WTC11 (cell line): Measurements from ENCODE around the gene ELOVL1. TPM values are rescaled to one million over a fixed set of nuclear protein-coding genes. Genes with fewer than 3 reads are reported as not detected.

ENCODE experiments used
- CBFB ChIP-seq: sonication (generic); formaldehyde crosslinking; IDR thresholded peaks from 2 replicates; pipeline ENCODE4 v1.8.1; 2022; ENCODE audit warnings: mild to moderate bottlenecking, low read depth, missing genetic modification reagents
- ETV6 ChIP-seq: sonication (generic); formaldehyde crosslinking; IDR thresholded peaks from 2 replicates; pipeline ENCODE4 v1.8.1; 2022; ENCODE audit warnings: mild to moderate bottlenecking, missing genetic modification reagents
- GRHL2 ChIP-seq: fragments of 250-450 bp; sonication (Bioruptor Pico); IDR thresholded peaks from 2 replicates; pipeline ENCODE4 v1.8.0; 2022; ENCODE audit warnings: mild to moderate bottlenecking, moderate library complexity; ENCODE audit not compliant: insufficient replicate concordance, severe bottlenecking
- IRF2 ChIP-seq: sonication (generic); formaldehyde crosslinking; IDR thresholded peaks from 2 replicates; pipeline ENCODE4 v1.8.0; 2022; ENCODE audit warnings: low read depth, missing genetic modification reagents, borderline replicate concordance
- JAZF1 ChIP-seq: fragments of 250-450 bp; sonication (Bioruptor Pico); IDR thresholded peaks from 2 replicates; pipeline ENCODE4 v1.9.0; 2021; ENCODE audit warnings: moderate library complexity, mild to moderate bottlenecking, inconsistent platforms
- NR2C2 ChIP-seq: sonication (generic); formaldehyde crosslinking; IDR thresholded peaks from 2 replicates; pipeline ENCODE4 v1.8.0; 2022; ENCODE audit warnings: mild to moderate bottlenecking, missing genetic modification reagents
- TEAD4 ChIP-seq: sonication (generic); formaldehyde crosslinking; IDR thresholded peaks from 2 replicates; pipeline ENCODE4 v1.8.0; 2022; ENCODE audit warnings: mild to moderate bottlenecking, missing genetic modification reagents
- ZNF219 ChIP-seq: sonication (generic); formaldehyde crosslinking; IDR thresholded peaks from 2 replicates; pipeline ENCODE4 v1.8.0; 2023; ENCODE audit warnings: missing genetic modification reagents, mild to moderate bottlenecking, borderline replicate concordance
- ZNF232 ChIP-seq: sonication (generic); formaldehyde crosslinking; IDR thresholded peaks from 2 replicates; pipeline ENCODE4 v1.8.0; 2022; ENCODE audit warnings: mild to moderate bottlenecking, missing genetic modification reagents
- ZNF263 ChIP-seq: sonication (generic); formaldehyde crosslinking; IDR thresholded peaks from 2 replicates; pipeline ENCODE4 v1.8.1; 2022; ENCODE audit warnings: low read depth, mild to moderate bottlenecking, moderate library complexity, missing genetic modification reagents
- ZNF671 ChIP-seq: fragments of 250-450 bp; sonication (Bioruptor Pico); IDR thresholded peaks from 2 replicates; pipeline ENCODE4 v1.8.0; 2021; ENCODE audit warnings: mild to moderate bottlenecking
- total RNA-seq: library from RNA; stranded (reverse); gene quantifications from 3 replicates; pipeline ENCODE4 v1.2.3, GENCODE V29; 2021
- TF ChIP-seq, protein P1 (sequence below): sonication (generic); formaldehyde crosslinking; IDR thresholded peaks from 2 replicates; pipeline ENCODE4 v1.8.1; 2023; ENCODE audit warnings: mild to moderate bottlenecking, missing genetic modification reagents, borderline replicate concordance
- TF ChIP-seq, protein P2 (sequence below): fragments of 200-600 bp; IDR thresholded peaks from 2 replicates; pipeline ENCODE4 v1.8.0; 2022; ENCODE audit warnings: antibody characterized with exemption
- TF ChIP-seq, protein P3 (sequence below): fragments of 250-450 bp; sonication (Bioruptor Pico); IDR thresholded peaks from 2 replicates; pipeline ENCODE4 v1.9.0; 2021; ENCODE audit warnings: moderate library complexity, mild to moderate bottlenecking, inconsistent platforms, borderline replicate concordance
- TF ChIP-seq, protein P4 (sequence below): sonication (generic); formaldehyde crosslinking; conservative IDR thresholded peaks from 2 replicates; pipeline ENCODE4 v1.8.1; 2022; ENCODE audit warnings: mild to moderate bottlenecking, missing genetic modification reagents
- TF ChIP-seq, protein P5 (sequence below): sonication (generic); formaldehyde crosslinking; IDR thresholded peaks from 2 replicates; pipeline ENCODE4 v1.8.1; 2022; ENCODE audit warnings: mild to moderate bottlenecking, moderate library complexity, missing genetic modification reagents
- TF ChIP-seq, protein P6 (sequence below): sonication (generic); formaldehyde crosslinking; IDR thresholded peaks from 2 replicates; pipeline ENCODE4 v1.8.0; 2023; ENCODE audit warnings: mild to moderate bottlenecking, missing genetic modification reagents

ELOVL1 gene
- total RNA-seq, 1 experiment from 2014 or later: 26.6 TPM

DNA sequence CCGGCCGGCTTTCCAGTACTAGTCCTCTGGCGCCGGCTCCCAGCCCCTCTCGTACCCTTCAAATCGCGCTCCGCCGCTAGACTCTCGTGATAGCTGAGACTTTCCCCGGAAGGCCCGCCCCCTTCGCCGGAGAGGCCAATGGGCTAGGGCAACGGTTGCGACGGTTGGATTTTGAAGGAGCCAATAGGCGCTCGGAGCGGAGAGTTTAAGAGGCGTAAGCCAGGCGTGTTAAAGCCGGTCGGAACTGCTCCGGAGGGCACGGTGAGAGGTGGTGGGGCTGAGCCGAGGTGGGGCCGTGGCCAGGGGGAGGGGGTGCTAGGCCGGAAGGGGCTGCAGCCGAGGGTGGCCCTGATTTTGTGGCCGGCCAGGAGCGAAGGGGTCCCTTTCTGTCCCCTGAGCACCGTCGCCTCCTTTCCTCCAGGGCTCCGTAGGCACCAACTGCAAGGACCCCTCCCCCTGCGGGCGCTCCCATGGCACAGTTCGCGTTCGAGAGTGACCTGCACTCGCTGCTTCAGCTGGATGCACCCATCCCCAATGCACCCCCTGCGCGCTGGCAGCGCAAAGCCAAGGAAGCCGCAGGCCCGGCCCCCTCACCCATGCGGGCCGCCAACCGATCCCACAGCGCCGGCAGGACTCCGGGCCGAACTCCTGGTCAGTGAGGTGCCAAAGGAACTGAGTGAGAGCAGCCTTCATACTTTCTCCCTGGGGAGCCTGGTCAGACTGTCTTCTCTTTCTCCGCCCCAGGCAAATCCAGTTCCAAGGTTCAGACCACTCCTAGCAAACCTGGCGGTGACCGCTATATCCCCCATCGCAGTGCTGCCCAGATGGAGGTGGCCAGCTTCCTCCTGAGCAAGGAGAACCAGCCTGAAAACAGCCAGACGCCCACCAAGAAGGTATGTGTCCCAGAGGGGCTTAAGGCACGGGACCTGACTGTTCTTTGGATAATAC, 8.8 kb downstream of the ELOVL1 start, which contains the start of gene CDC20 (continued):
- no peak for TF ChIP-seq JAZF1
- TF ChIP-seq GRHL2 (CRISPR knock-in tag): no peak
- TF ChIP-seq, protein P1, sequence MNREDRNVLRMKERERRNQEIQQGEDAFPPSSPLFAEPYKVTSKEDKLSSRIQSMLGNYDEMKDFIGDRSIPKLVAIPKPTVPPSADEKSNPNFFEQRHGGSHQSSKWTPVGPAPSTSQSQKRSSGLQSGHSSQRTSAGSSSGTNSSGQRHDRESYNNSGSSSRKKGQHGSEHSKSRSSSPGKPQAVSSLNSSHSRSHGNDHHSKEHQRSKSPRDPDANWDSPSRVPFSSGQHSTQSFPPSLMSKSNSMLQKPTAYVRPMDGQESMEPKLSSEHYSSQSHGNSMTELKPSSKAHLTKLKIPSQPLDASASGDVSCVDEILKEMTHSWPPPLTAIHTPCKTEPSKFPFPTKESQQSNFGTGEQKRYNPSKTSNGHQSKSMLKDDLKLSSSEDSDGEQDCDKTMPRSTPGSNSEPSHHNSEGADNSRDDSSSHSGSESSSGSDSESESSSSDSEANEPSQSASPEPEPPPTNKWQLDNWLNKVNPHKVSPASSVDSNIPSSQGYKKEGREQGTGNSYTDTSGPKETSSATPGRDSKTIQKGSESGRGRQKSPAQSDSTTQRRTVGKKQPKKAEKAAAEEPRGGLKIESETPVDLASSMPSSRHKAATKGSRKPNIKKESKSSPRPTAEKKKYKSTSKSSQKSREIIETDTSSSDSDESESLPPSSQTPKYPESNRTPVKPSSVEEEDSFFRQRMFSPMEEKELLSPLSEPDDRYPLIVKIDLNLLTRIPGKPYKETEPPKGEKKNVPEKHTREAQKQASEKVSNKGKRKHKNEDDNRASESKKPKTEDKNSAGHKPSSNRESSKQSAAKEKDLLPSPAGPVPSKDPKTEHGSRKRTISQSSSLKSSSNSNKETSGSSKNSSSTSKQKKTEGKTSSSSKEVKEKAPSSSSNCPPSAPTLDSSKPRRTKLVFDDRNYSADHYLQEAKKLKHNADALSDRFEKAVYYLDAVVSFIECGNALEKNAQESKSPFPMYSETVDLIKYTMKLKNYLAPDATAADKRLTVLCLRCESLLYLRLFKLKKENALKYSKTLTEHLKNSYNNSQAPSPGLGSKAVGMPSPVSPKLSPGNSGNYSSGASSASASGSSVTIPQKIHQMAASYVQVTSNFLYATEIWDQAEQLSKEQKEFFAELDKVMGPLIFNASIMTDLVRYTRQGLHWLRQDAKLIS: peak; percentile 48; the same call in 1 of the 2 replicates
- TF ChIP-seq, protein P2, sequence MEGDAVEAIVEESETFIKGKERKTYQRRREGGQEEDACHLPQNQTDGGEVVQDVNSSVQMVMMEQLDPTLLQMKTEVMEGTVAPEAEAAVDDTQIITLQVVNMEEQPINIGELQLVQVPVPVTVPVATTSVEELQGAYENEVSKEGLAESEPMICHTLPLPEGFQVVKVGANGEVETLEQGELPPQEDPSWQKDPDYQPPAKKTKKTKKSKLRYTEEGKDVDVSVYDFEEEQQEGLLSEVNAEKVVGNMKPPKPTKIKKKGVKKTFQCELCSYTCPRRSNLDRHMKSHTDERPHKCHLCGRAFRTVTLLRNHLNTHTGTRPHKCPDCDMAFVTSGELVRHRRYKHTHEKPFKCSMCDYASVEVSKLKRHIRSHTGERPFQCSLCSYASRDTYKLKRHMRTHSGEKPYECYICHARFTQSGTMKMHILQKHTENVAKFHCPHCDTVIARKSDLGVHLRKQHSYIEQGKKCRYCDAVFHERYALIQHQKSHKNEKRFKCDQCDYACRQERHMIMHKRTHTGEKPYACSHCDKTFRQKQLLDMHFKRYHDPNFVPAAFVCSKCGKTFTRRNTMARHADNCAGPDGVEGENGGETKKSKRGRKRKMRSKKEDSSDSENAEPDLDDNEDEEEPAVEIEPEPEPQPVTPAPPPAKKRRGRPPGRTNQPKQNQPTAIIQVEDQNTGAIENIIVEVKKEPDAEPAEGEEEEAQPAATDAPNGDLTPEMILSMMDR: no peak
- no peak for TF ChIP-seq IRF2
- TF ChIP-seq ZNF219 (CRISPR knock-in tag): no peak
- TF ChIP-seq ZNF671 (CRISPR knock-in tag): no peak
- TF ChIP-seq, protein P3, sequence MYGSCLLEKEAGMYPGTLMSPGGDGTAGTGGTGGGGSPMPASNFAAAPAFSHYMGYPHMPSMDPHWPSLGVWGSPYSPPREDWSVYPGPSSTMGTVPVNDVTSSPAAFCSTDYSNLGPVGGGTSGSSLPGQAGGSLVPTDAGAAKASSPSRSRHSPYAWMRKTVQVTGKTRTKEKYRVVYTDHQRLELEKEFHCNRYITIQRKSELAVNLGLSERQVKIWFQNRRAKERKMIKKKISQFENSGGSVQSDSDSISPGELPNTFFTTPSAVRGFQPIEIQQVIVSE (CRISPR knock-in tag): no peak
- TF ChIP-seq CBFB (CRISPR knock-in tag): no peak
- TF ChIP-seq ETV6 (CRISPR knock-in tag): peak; percentile 52
- 0 out of 2 replicates have a peak, but pooled peaks have one; percentile 13 for TF ChIP-seq ZNF263 (CRISPR knock-in tag)
- no peak for TF ChIP-seq TEAD4
- TF ChIP-seq ZNF232: 0 out of 2 replicates have a peak, but pooled peaks have one; percentile 32
- TF ChIP-seq, protein P4, sequence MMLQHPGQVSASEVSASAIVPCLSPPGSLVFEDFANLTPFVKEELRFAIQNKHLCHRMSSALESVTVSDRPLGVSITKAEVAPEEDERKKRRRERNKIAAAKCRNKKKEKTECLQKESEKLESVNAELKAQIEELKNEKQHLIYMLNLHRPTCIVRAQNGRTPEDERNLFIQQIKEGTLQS (CRISPR knock-in tag): no peak
- TF ChIP-seq, protein P5, sequence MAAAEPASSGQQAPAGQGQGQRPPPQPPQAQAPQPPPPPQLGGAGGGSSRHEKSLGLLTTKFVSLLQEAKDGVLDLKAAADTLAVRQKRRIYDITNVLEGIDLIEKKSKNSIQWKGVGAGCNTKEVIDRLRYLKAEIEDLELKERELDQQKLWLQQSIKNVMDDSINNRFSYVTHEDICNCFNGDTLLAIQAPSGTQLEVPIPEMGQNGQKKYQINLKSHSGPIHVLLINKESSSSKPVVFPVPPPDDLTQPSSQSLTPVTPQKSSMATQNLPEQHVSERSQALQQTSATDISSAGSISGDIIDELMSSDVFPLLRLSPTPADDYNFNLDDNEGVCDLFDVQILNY (CRISPR knock-in tag): peak; percentile 48; the same call in 1 of the 2 replicates
- no peak for TF ChIP-seq NR2C2 (CRISPR knock-in tag)
- TF ChIP-seq, protein P6, sequence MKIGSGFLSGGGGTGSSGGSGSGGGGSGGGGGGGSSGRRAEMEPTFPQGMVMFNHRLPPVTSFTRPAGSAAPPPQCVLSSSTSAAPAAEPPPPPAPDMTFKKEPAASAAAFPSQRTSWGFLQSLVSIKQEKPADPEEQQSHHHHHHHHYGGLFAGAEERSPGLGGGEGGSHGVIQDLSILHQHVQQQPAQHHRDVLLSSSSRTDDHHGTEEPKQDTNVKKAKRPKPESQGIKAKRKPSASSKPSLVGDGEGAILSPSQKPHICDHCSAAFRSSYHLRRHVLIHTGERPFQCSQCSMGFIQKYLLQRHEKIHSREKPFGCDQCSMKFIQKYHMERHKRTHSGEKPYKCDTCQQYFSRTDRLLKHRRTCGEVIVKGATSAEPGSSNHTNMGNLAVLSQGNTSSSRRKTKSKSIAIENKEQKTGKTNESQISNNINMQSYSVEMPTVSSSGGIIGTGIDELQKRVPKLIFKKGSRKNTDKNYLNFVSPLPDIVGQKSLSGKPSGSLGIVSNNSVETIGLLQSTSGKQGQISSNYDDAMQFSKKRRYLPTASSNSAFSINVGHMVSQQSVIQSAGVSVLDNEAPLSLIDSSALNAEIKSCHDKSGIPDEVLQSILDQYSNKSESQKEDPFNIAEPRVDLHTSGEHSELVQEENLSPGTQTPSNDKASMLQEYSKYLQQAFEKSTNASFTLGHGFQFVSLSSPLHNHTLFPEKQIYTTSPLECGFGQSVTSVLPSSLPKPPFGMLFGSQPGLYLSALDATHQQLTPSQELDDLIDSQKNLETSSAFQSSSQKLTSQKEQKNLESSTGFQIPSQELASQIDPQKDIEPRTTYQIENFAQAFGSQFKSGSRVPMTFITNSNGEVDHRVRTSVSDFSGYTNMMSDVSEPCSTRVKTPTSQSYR (CRISPR knock-in tag): peak; percentile 68; the same call in 1 of the 2 replicates
- TF ChIP-seq, all 79 proteins: peak for 18
